ENCODE results near the gene NTNG2. TPM values are rescaled to one million over a fixed set of nuclear protein-coding genes. Genes with fewer than 3 reads are reported as not detected.

NTNG2 gene
- total and polyA plus RNA-seq, 2 donors (not counting 1 experiment from before 2014, with no cell fraction given) = 1.3 to 2.1 TPM

DNA sequence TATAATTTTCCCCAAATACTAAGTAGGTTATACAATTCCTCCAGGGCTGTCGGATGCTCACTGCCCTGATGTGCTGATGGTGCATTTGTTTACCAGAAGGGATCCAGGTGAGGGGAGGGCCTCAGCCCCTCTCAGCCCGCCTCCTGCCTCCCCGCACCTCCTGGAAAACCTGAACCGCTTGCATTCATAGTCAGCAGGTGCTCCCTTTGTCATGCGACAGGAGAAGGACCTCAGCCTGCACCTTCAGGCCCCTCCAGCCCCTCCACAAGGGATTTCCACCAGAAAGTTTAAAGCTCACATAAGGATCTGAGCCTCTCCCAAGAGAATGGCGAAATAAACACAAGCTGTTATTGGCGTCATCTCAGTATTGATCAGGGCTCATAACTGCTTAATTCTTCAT, 36.5 kb upstream of the NTNG2 start:
- Histone ChIP-seq H3K27me3 (ENCODE audit: control insufficient read depth, insufficient read depth, low read length) (peaks cover 53% of the 10 kb centered on the region), H3K9ac (ENCODE audit: insufficient read depth, low read length) (no peak overlapping the region)
- TF ChIP-seq, protein P1, sequence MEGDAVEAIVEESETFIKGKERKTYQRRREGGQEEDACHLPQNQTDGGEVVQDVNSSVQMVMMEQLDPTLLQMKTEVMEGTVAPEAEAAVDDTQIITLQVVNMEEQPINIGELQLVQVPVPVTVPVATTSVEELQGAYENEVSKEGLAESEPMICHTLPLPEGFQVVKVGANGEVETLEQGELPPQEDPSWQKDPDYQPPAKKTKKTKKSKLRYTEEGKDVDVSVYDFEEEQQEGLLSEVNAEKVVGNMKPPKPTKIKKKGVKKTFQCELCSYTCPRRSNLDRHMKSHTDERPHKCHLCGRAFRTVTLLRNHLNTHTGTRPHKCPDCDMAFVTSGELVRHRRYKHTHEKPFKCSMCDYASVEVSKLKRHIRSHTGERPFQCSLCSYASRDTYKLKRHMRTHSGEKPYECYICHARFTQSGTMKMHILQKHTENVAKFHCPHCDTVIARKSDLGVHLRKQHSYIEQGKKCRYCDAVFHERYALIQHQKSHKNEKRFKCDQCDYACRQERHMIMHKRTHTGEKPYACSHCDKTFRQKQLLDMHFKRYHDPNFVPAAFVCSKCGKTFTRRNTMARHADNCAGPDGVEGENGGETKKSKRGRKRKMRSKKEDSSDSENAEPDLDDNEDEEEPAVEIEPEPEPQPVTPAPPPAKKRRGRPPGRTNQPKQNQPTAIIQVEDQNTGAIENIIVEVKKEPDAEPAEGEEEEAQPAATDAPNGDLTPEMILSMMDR (conservative IDR thresholded peaks at IDR 0.05 in 1 of 2, IDR thresholded peaks at IDR 0.05 in 1 of 2; ENCODE audit: low read depth in 1 of 2, low read length in 2 of 2) = no peak
- TF ChIP-seq EZH2 (IDR thresholded peaks at IDR 0.05; ENCODE audit: low read length, missing control alignments) = no peak

DNA sequence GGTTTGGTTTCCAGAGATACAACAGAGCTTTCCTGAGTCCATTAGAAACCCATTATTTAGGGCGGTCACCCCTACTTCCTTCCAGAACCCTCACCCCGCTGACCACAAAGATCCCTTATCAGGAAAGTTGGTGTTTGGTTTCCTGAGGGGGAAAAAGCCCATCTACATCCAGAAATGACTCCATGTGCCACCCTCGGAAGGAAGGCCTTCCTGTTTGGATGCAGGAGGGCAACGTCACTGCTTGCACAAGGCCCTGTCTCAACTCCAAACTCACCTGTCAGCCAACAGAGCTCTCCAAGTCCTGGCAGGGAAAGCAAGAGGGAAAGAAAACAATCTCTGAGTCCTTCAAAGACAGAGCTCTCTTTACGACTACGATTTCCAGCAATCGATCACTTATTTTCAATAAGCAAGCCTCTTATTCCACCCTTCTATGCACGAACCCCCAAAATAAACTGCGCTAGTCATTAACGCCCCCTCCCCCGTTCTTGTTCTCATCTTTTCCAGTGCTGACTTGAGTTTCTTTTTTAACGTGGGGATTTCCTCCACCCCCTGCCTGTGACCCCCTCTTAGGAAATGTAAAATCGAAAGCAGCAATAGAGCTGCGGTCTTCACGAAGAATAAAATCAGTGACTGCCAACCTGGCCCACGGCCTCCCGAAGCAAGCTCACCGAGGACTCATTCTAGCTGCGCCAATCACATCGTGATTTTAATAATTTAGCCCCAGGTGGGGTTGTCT, 35.7 kb upstream of the NTNG2 start:
- Histone ChIP-seq H3K4me1 (ENCODE audit: control insufficient read depth, extremely low read depth, insufficient read depth, low read length) (no peaks in the 10 kb centered on the region), H2AFZ (ENCODE audit: low read length) (no peak overlapping the region), H3K36me3 (ENCODE audit: control insufficient read depth, insufficient read depth, low read length) (no peaks in the 10 kb centered on the region), H3K4me2 (ENCODE audit: extremely low read depth, insufficient read depth, low read length) (no peak overlapping the region), H3K9ac (ENCODE audit: insufficient read depth, low read length) (no peak overlapping the region), H4K20me1 (ENCODE audit: control insufficient read depth, extremely low read depth, insufficient read depth, low read length) (no peaks in the 10 kb centered on the region), H3K27me3 (ENCODE audit: control insufficient read depth, insufficient read depth, low read length) (peaks cover 54% of the 10 kb centered on the region), H3K9me3 (ENCODE audit: control insufficient read depth, insufficient read depth, low read depth, low read length) (no peaks in the 10 kb centered on the region), H3K79me2 (ENCODE audit: control insufficient read depth, insufficient read depth, low read length) (no peaks in the 10 kb centered on the region), H3K27ac (ENCODE audit: insufficient read depth, low read length) (no peak overlapping the region), H3K4me3 (replicated peaks in 1 of 4; ENCODE audit: control extremely low read depth in 1 of 4, insufficient read depth in 1 of 4, low read depth in 3 of 4, low read length in 4 of 4) (no peak overlapping the region)
- no peak for DNase-seq (ENCODE audit: low read depth in 2 of 2)
- TF ChIP-seq, protein P1 (conservative IDR thresholded peaks at IDR 0.05 in 1 of 2, IDR thresholded peaks at IDR 0.05 in 1 of 2; ENCODE audit: low read depth in 1 of 2, low read length in 2 of 2) = no peak
- TF ChIP-seq EZH2 (IDR thresholded peaks at IDR 0.05; ENCODE audit: low read length, missing control alignments) = no peak

More for the DNA sequence above, 36.5 kb upstream of the NTNG2 start:
- no peaks in the 10 kb centered on the region for H3K9me3 ChIP-seq (ENCODE audit: control insufficient read depth, insufficient read depth, low read depth, low read length)
- no peak for DNase-seq (ENCODE audit: low read depth in 2 of 2)
- no peak overlapping the region for H3K4me2 ChIP-seq (ENCODE audit: extremely low read depth, insufficient read depth, low read length)
- H4K20me1 ChIP-seq (ENCODE audit: control insufficient read depth, extremely low read depth, insufficient read depth, low read length) = no peaks in the 10 kb centered on the region
- H3K4me1 ChIP-seq (ENCODE audit: control insufficient read depth, extremely low read depth, insufficient read depth, low read length) = no peaks in the 10 kb centered on the region
- H3K79me2 ChIP-seq (ENCODE audit: control insufficient read depth, insufficient read depth, low read length) = no peaks in the 10 kb centered on the region
- H3K4me3 ChIP-seq (replicated peaks in 1 of 4; ENCODE audit: control extremely low read depth in 1 of 4, insufficient read depth in 1 of 4, low read depth in 3 of 4, low read length in 4 of 4) = no peak overlapping the region
- H3K36me3 ChIP-seq (ENCODE audit: control insufficient read depth, insufficient read depth, low read length) = no peaks in the 10 kb centered on the region
- H3K27ac ChIP-seq (ENCODE audit: insufficient read depth, low read length) = no peak overlapping the region
- no peak overlapping the region for H2AFZ ChIP-seq (ENCODE audit: low read length)

DNA sequence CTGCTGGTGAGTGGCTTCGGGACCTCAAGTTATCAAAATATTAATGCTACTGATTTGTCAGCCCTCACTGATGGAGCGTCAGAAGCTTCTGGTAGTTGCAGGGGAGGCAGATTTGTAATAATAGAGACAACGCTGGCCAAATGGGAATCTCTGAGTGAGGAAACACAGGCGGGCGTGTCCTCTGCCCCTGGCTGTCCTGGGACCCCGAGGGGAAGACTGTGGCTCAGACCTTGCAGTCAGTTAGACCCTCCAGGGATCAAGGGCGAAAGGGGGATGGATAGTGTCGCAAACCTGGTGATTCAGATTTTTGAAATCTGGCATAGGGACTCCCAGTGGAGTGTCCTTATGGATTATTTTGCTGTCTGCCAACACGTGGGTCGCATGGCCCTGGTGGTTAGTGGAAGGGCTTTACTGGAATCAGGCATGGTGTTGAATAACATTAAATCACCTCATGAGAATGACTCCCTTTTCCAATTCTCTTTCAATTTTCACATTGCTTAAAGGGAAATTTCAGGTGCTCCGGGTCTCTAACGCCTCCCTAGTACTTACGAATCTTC, 35.1 kb upstream of the NTNG2 start:
- no peak overlapping the region for H3K4me3 ChIP-seq (replicated peaks in 1 of 4; ENCODE audit: control extremely low read depth in 1 of 4, insufficient read depth in 1 of 4, low read depth in 3 of 4, low read length in 4 of 4)
- no peak overlapping the region for H2AFZ ChIP-seq (ENCODE audit: low read length)
- H3K9me3 ChIP-seq (ENCODE audit: control insufficient read depth, insufficient read depth, low read depth, low read length) = no peaks in the 10 kb centered on the region
- H3K4me2 ChIP-seq (ENCODE audit: extremely low read depth, insufficient read depth, low read length) = no peak overlapping the region
- H3K36me3 ChIP-seq (ENCODE audit: control insufficient read depth, insufficient read depth, low read length) = no peaks in the 10 kb centered on the region
- DNase-seq (ENCODE audit: low read depth in 2 of 2) = no peak
- peaks cover 53% of the 10 kb centered on the region for H3K27me3 ChIP-seq (ENCODE audit: control insufficient read depth, insufficient read depth, low read length)
- no peaks in the 10 kb centered on the region for H3K4me1 ChIP-seq (ENCODE audit: control insufficient read depth, extremely low read depth, insufficient read depth, low read length)
- no peaks in the 10 kb centered on the region for H4K20me1 ChIP-seq (ENCODE audit: control insufficient read depth, extremely low read depth, insufficient read depth, low read length)
- TF ChIP-seq, protein P1 (conservative IDR thresholded peaks at IDR 0.05 in 1 of 2, IDR thresholded peaks at IDR 0.05 in 1 of 2; ENCODE audit: low read depth in 1 of 2, low read length in 2 of 2) = no peak
- no peak for TF ChIP-seq EZH2 (IDR thresholded peaks at IDR 0.05; ENCODE audit: low read length, missing control alignments)
- H3K79me2 ChIP-seq (ENCODE audit: control insufficient read depth, insufficient read depth, low read length) = no peaks in the 10 kb centered on the region
- H3K27ac ChIP-seq (ENCODE audit: insufficient read depth, low read length) = no peak overlapping the region
- H3K9ac ChIP-seq (ENCODE audit: insufficient read depth, low read length) = no peak overlapping the region
